Gastrocnemius medialis (tissue), 4 donors: ENCODE data around the gene WWOX.

ENCODE experiments used
- CTCF ChIP-seq, 5 experiments: fragments of 450-650 bp in 3 of 5; fragments of 200-600 bp in 2 of 5; sonication (generic) in 2 of 5; IDR thresholded peaks in 4 of 5; conservative IDR thresholded peaks in 1 of 5; 1 replicate in 4 of 5; 2 replicates in 1 of 5; pipeline ENCODE4 v1.5.1; 2016 to 2019; ENCODE audit warnings: antibody characterized with exemption in 5 of 5, mild to moderate bottlenecking in 3 of 5, moderate library complexity in 3 of 5
- POLR2A ChIP-seq, 2 donors: fragments of 450-650 bp; IDR thresholded peaks; one replicate each; pipeline ENCODE4 v1.6.1; 2017; ENCODE audit warnings: antibody characterized with exemption in 2 of 2, mild to moderate bottlenecking in 2 of 2, moderate library complexity in 2 of 2

GRCh38 chr16:79090966-79091365, 991.5 kb downstream of the WWOX start:
- no peak for TF ChIP-seq CTCF (IDR thresholded peaks at IDR 0.05 in 4 of 5, conservative IDR thresholded peaks at IDR 0.05 in 1 of 5)
- no peak for TF ChIP-seq POLR2A (IDR thresholded peaks at IDR 0.05)
